Stimulated activated CD8-positive, alpha-beta memory T cell treated with anti-CD3 and anti-CD28 coated beads, Interleukin-15, amount 100 ng/mL, for 4 hours (primary cell): ENCODE results near the gene CD80.
A peak's percentile ranks its signal among the peaks of the same experiment; 100 is the strongest.
"Not testable (repeated sequence)": the region's sequence is repeated elsewhere in the genome, so short reads cannot be mapped to it uniquely, and the experiment has no call there.

ENCODE experiments used
- DNase-seq, 2 donors: peaks; one replicate each; pipeline ENCODE4 v3.0.0-alpha.2; 2020; ENCODE audit warnings: low read depth in 2 of 2

The CD80 gene

GRCh38 chr3:119559441-119559963 lies at the start of gene CD80:
Gene CD80 (minus strand): TSS chr3:119559614. CDS start chr3:119557728, 1,886 bp downstream.
- DNase-seq = peak; percentile 21 to 26

- DNase-seq = no peak
Measured at GRCh38 chr3:119608405-119609000, 49.1 kb upstream of the CD80 start.

GRCh38 chr3:119604878-119605277 lies 45.5 kb upstream of the CD80 start:
- DNase-seq = no peak

GRCh38 chr3:119602676-119603075 lies 43.3 kb upstream of the CD80 start:
- DNase-seq = no peak

GRCh38 chr3:119601154-119601553 lies 41.7 kb upstream of the CD80 start:
- no peak for DNase-seq

- no peak for DNase-seq
Measured at GRCh38 chr3:119600732-119601131, 41.3 kb upstream of the CD80 start.

DNA sequence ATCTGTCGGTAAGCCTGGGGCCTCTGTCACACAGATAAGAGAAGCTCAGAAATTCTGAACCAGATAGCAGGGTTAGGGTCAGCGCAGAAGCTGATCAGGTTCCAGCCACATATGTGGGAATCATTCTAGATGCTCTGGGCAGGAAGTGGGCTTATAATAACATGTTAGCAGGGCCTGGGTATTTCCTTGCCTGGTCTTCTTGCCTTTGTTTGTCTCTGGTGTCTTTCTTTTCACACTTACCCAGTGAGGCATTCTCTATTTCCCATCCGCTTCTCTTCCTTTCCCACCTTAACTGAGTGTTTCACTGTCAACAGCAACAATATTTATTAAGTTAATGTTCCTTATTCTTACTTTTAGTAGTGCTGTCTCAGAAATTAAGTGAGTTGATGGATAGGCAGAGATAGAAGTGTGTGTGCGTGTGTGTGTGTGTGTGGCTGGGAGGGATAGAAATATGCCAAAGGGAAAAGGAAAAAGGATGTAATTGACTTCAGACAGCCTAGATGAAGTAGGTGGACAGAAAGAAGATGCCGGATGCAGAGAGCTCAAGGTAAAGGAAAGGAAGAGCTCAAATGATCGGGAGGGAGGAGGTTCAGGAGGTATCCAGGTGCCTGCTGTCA lies 40.3 kb upstream of the CD80 start:
- DNase-seq = no peak

GRCh38 chr3:119598410-119599098 lies 39.1 kb upstream of the CD80 start:
- no peak for DNase-seq

DNA sequence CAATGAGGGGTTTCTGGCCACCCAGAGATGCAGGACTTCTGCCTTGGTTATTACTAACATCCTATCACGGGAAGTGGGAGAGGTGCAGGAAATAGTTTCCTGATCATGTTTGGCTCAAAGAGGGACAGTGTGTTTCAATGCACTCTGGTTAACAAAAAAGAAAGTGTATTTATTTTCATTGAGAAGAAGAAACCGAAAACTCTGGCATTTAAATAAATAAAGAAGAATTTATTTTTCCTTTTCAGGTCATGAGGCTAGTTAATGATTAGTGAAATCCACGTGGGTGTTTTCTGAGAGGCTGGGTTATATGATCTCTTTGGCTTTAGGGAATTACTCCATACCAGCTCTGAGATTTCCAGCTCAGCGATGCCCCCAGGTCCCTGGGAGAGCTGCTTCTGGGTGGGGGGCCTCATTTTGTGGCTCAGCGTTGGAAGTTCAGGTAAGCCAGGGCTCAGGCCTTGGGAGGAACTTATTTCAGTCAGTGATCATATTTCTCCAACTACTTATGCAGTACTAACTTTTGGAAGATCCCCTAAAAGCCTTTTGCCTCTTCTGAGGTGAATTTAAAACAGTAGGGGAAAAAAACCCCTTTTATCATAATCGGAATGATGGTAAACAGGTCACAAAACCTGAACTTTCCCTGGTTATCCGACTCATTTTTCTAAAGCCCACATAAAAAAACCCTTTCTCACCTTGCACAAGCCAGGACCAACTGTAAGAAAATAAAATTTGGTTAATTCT lies 38.3 kb upstream of the CD80 start, which contains the start of gene PLA1A:
Gene PLA1A, plus strand, starts transcription at position 338 of the 741 bp plus-strand sequence. Its CDS starts 29 bp downstream, at position 367.
- DNase-seq = no peak

DNA sequence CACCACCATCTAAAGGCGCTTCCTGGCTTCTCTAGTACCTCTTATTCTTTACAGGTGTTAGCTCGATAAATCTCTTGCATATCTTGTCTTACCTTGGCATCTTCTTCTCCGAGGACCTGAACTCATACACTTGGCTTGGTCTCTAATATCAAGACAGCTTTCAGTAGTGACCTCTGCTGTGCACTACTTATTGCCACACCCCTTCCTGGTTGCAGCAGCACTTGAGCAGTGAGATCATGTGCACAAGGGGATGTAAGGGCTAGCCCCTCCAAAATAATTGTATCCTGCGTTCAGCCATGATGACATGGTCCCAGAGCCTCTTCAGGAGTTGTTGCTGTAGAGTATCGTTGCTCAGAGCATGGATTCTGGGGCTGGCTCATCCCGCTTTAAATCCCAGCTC lies 37.0 kb upstream of the CD80 start:
- DNase-seq = no peak

GRCh38 chr3:119595639-119596334 lies 36.4 kb upstream of the CD80 start:
- DNase-seq = no peak

DNA sequence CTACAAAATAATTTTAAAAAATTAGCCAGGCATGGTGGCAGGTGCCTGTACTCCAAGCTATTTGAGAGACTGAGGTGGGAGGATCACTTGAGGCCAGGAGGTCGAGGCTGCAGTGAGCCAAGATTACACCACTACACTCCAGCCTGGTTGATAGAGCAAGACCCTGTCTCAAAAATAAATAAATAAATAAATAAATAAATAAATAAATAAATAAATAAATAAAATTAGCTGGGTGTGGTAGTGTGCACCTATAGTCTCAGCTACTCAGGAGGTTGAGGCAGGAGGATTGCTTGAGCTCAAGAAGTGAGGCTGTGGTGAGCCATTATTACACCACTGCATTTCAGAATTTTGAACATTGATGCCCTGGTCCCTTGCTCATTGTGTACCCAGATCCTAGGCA lies 35.5 kb upstream of the CD80 start:
- not testable (repeated sequence) for DNase-seq

GRCh38 chr3:119594066-119594465 lies 34.7 kb upstream of the CD80 start:
- no peak for DNase-seq

DNA sequence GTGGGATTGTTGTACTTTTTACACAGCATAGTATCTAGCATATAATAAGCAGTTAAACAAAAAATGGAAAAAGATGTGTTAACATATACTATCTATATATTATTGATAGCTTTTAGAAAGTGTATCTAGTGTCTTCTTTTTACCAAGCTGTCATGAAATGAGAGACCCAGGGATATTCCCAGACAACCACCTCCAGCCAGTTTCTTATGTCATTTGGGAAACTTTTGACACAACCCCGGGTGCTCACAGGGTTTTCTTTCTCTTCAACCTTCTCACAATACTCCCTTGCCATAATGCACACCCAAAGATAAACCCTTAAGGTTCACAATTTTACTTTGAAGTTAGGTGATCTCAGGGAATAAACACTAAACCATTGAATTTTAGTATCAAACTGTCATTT lies 33.4 kb upstream of the CD80 start:
- no peak for DNase-seq

DNA sequence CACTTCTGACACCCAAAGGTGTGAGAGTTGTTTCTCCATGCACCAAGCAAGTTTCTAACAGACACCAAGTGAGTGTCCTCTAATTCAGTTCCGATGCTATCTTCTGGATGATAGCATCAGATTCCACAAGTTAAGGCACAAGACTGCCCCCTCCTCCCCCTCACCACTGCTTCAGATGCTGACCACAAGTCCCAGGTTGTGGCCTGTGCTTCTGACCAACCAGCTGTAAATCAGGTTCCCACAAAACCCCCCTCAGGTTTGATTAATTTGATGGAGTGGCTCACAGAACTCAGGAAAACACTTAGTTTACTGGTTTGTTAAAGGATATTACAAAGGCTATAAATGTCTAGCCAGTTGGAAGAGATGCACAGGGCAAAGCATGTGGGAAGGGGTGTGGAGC lies 31.3 kb upstream of the CD80 start:
- DNase-seq = no peak

DNA sequence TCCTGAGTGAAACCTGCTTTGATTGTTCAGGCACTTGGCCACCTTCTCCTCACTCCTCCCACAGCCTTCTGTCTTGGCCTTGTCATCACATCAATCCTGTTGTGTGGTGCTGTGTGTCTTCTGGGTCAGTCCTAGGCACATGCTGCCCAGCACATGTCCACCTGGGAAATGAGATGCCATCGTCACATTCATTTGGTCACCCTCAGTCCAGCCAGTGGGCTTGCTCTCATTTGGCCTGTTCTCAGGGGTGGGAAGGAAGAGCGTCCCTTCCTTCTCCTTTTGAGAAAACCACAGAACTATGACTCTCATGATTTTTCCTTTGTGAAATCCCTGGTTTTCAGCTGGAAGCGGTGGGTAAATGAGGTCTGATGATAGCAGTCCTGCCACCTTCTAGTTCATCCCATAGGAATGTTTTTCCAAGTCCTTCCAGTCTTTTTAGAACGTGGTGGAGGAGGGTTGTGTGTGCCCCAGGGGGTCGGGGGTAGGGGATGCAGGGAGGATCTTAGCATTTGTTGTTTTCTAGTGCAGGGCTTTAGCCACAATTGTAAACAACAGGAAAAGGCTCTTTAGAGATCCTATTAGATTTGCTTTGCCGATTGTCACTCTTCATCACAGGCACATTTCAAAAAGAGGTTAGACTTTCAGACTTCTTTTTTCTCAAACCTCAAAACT lies 29.8 kb upstream of the CD80 start:
- DNase-seq = no peak

GRCh38 chr3:119588112-119588511 lies 28.7 kb upstream of the CD80 start:
- no peak for DNase-seq

- DNase-seq = no peak
Measured at GRCh38 chr3:119586733-119587172, 27.3 kb upstream of the CD80 start.

GRCh38 chr3:119585856-119586570 lies 26.6 kb upstream of the CD80 start:
- DNase-seq = no peak

- DNase-seq = no peak
Measured at GRCh38 chr3:119585208-119585607, 25.8 kb upstream of the CD80 start.
